Smooth muscle cell (in vitro differentiated cells): ENCODE measurements around the gene UIMC1. TPM values are rescaled to one million over a fixed set of nuclear protein-coding genes. Genes with fewer than 3 reads are reported as not detected.

Experiments used
- DNase-seq: peaks from one replicate; lab custom pipeline; 2025; ENCODE audit not compliant: unreplicated experiment; lab: John Stamatoyannopoulos, UW
- H2AFZ ChIP-seq: fragments of 200-600 bp; sonication (generic); 2 replicates; pipeline ENCODE4 v1.6.0; 2016; ENCODE audit warnings: antibody characterized with exemption, low read depth, mild to moderate bottlenecking
- H3F3A ChIP-seq: fragments of 200-600 bp; sonication (generic); 2 replicates; pipeline ENCODE4 v1.6.0; 2017; ENCODE audit warnings: antibody characterized with exemption, low read depth
- H3K27ac ChIP-seq: fragments of 200-600 bp; sonication (generic); 2 replicates; pipeline ENCODE4 v1.5.1; 2016; ENCODE audit warnings: low read depth, mild to moderate bottlenecking
- H3K27me3 ChIP-seq: fragments of 200-600 bp; sonication (generic); 2 replicates; pipeline ENCODE4 v1.6.1; 2016; ENCODE audit warnings: low read depth, mild to moderate bottlenecking
- H3K36me3 ChIP-seq: fragments of 200-600 bp; sonication (generic); 2 replicates; pipeline ENCODE4 v1.5.1; 2016; ENCODE audit warnings: low read depth
- H3K4me1 ChIP-seq: fragments of 200-600 bp; sonication (generic); 2 replicates; pipeline ENCODE4 v1.5.1; 2016; ENCODE audit warnings: low read depth
- H3K4me2 ChIP-seq: fragments of 200-600 bp; sonication (generic); 2 replicates; pipeline ENCODE4 v1.6.0; 2016; ENCODE audit warnings: mild to moderate bottlenecking
- H3K4me3 ChIP-seq: fragments of 200-600 bp; sonication (generic); 2 replicates; pipeline ENCODE4 v1.5.1; 2016; ENCODE audit warnings: mild to moderate bottlenecking
- H3K79me2 ChIP-seq: fragments of 200-600 bp; sonication (generic); 2 replicates; pipeline ENCODE4 v1.6.0; 2016; ENCODE audit warnings: low read depth, mild to moderate bottlenecking
- H3K9ac ChIP-seq: fragments of 200-600 bp; sonication (generic); 2 replicates; pipeline ENCODE4 v1.6.0; 2016; ENCODE audit warnings: low read depth
- H3K9me3 ChIP-seq: fragments of 200-600 bp; sonication (generic); replicated peaks from 2 replicates; pipeline ENCODE4 v1.5.1; 2016; ENCODE audit warnings: low read depth
- H4K20me1 ChIP-seq: fragments of 200-600 bp; sonication (generic); 2 replicates; pipeline ENCODE4 v1.6.0; 2016; ENCODE audit warnings: low read depth
- WGBS: methylation state at CpG from one replicate; pipeline ENCODE4 v1.1.7; 2016; ENCODE audit warnings: low lambda C conversion rate; 5-methylcytosine and 5-hydroxymethylcytosine counted together
- polyA plus RNA-seq: library from polyadenylated mRNA; unstranded; fragments of >200 nt; fragmentation: Nextera tagmentation; extraction: Ambion mirVana; gene quantifications from 2 replicates; pipeline ENCODE4 v1.2.1, GENCODE V29; 2016
- total RNA-seq: library from RNA; depleted of rRNA; stranded (reverse); fragments of >200 nt; gene quantifications from 2 replicates; pipeline ENCODE4 v1.2.3, GENCODE V29; 2014
- TF ChIP-seq, protein P1 (sequence below): fragments of 200-600 bp; sonication (generic); IDR thresholded peaks from 2 replicates; pipeline ENCODE4 v1.5.1; 2017; ENCODE audit warnings: borderline replicate concordance, mild to moderate bottlenecking, antibody characterized with exemption; ENCODE audit not compliant: insufficient read depth, poor library complexity, severe bottlenecking

Gene UIMC1
- total and polyA plus RNA-seq, 2 experiments from 2014 or later: 12.1 to 19.9 TPM

- Histone ChIP-seq H3K79me2 (peaks cover 23% of the 10 kb centered on the region), H3K9me3 (no peaks in the 10 kb centered on the region), H3K36me3 (no peaks in the 10 kb centered on the region), H4K20me1 (peaks cover 9% of the 10 kb centered on the region), H2AFZ (peak overlapping the region; percentile 99), H3K9ac (peak overlapping the region; percentile 86), H3K4me3 (peak overlapping the region; percentile 70), H3K4me1 (peaks cover 13% of the 10 kb centered on the region), H3K27me3 (no peaks in the 10 kb centered on the region), H3F3A (no peaks in the 10 kb centered on the region), H3K4me2 (peak overlapping the region; percentile 86), H3K27ac (no peak overlapping the region)
- 31% methylated on average over 6 of the region's 6 CpGs for WGBS
- TF ChIP-seq, protein P1, sequence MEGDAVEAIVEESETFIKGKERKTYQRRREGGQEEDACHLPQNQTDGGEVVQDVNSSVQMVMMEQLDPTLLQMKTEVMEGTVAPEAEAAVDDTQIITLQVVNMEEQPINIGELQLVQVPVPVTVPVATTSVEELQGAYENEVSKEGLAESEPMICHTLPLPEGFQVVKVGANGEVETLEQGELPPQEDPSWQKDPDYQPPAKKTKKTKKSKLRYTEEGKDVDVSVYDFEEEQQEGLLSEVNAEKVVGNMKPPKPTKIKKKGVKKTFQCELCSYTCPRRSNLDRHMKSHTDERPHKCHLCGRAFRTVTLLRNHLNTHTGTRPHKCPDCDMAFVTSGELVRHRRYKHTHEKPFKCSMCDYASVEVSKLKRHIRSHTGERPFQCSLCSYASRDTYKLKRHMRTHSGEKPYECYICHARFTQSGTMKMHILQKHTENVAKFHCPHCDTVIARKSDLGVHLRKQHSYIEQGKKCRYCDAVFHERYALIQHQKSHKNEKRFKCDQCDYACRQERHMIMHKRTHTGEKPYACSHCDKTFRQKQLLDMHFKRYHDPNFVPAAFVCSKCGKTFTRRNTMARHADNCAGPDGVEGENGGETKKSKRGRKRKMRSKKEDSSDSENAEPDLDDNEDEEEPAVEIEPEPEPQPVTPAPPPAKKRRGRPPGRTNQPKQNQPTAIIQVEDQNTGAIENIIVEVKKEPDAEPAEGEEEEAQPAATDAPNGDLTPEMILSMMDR: no peak
- no peak for DNase-seq
These were observed 16.7 kb upstream of the UIMC1 start for GRCh38 chr5:177023303-177023664.

- Histone ChIP-seq H4K20me1 (peaks cover 9% of the 10 kb centered on the region), H3K4me3 (peak within 1 kb of the TSS; percentile 70), H3K9me3 (no peaks in the 10 kb centered on the region), H2AFZ (peak within 1 kb of the TSS; percentile 99), H3K4me1 (peaks cover 13% of the 10 kb centered on the region), H3K27ac (no peak within 1 kb of the TSS), H3F3A (no peaks in the 10 kb centered on the region), H3K27me3 (no peaks in the 10 kb centered on the region), H3K9ac (peak within 1 kb of the TSS; percentile 86), H3K4me2 (peak within 1 kb of the TSS; percentile 86), H3K79me2 (peaks cover 23% of the 10 kb centered on the region), H3K36me3 (no peaks in the 10 kb centered on the region)
- TF ChIP-seq, protein P1: peak; percentile 50
- peak; percentile 61 for DNase-seq
- 1% methylated on average over 72 of the region's 77 CpGs for WGBS
These were observed 16.1 kb upstream of the UIMC1 start, which contains the start of gene ZNF346 for GRCh38 chr5:177022386-177023302. ZNF346 (plus strand) TSS chr5:177022696; CDS start chr5:177022739, 43 bp downstream.

GRCh38 chr5:177020033-177020432 is 13.5 kb upstream of the UIMC1 start:
- H3K9ac ChIP-seq: no peak overlapping the region
- 97% methylated on average over 2 of the region's 2 CpGs for WGBS
- H2AFZ ChIP-seq: no peak overlapping the region
- no peak overlapping the region for H3K4me3 ChIP-seq
- DNase-seq: no peak
- peaks cover 13% of the 10 kb centered on the region for H3K4me1 ChIP-seq
- peaks cover 11% of the 10 kb centered on the region for H3K79me2 ChIP-seq
- no peak overlapping the region for H3K27ac ChIP-seq
- no peaks in the 10 kb centered on the region for H3F3A ChIP-seq
- no peaks in the 10 kb centered on the region for H3K9me3 ChIP-seq
- peaks cover 9% of the 10 kb centered on the region for H4K20me1 ChIP-seq
- H3K4me2 ChIP-seq: no peak overlapping the region
- no peaks in the 10 kb centered on the region for H3K27me3 ChIP-seq
- no peaks in the 10 kb centered on the region for H3K36me3 ChIP-seq
- TF ChIP-seq, protein P1: no peak
